ENCODE results near the gene AOAH.

GRCh38 chr7:36549029-36549428, 175.3 kb downstream of the AOAH start:
- no peak for TF ChIP-seq CTCF (IDR thresholded peaks at IDR 0.05; ENCODE audit: low read depth, low read length, poor library complexity, severe bottlenecking)
- no peak for TF ChIP-seq EZH2phosphoT487 (IDR thresholded peaks at IDR 0.05; ENCODE audit: borderline replicate concordance, low read length)

All from DOHH2 (cell line).